Gastrocnemius medialis (tissue), 4 donors: Measurements from ENCODE around the gene UNC5CL.

ENCODE experiments used
- POLR2A ChIP-seq, 2 donors: fragments of 450-650 bp; IDR thresholded peaks; one replicate each; pipeline ENCODE4 v1.6.1; 2017; ENCODE audit warnings: antibody characterized with exemption in 2 of 2, mild to moderate bottlenecking in 2 of 2, moderate library complexity in 2 of 2
- TF ChIP-seq, protein P1 (sequence below), 5 experiments: fragments of 450-650 bp in 3 of 5; fragments of 200-600 bp in 2 of 5; sonication (generic) in 2 of 5; IDR thresholded peaks in 4 of 5; conservative IDR thresholded peaks in 1 of 5; 1 replicate in 4 of 5; 2 replicates in 1 of 5; pipeline ENCODE4 v1.5.1; 2016 to 2019; ENCODE audit warnings: antibody characterized with exemption in 5 of 5, mild to moderate bottlenecking in 3 of 5, moderate library complexity in 3 of 5

DNA sequence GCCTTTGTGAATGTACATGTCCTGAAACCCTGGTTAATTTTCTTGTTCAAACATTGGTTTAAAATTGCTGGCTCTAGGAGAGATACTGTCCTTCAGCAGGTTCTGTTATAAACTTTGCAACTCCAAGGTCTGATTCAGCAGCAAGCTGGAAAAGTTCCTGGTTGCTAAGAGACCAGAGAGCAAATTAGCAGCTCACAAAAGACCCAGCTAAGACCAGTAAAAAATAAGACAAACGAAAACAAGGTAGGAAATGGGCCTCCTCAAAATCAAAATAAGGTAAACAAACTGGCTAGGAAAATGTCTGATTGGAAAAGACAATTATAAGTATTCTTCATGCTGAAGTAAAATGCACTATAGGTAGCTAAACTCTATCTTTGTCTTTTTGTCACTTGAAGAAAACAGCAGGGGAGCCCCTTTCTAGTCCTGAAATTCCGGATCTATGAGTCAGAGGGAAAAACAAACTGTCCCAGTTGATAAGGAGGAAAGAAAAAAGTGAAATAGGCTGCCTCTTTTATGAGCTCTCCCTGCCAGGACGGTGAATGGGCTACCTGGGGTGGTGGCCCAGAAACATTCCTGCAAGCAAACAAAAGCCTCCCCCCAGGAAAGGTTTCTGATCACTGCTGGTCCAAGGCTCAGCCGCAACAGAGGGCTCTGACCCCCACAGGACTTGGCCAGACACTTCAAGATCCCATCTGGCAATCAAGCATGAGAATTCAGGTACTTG, 41.6 kb downstream of the UNC5CL start:
- TF ChIP-seq, protein P1, sequence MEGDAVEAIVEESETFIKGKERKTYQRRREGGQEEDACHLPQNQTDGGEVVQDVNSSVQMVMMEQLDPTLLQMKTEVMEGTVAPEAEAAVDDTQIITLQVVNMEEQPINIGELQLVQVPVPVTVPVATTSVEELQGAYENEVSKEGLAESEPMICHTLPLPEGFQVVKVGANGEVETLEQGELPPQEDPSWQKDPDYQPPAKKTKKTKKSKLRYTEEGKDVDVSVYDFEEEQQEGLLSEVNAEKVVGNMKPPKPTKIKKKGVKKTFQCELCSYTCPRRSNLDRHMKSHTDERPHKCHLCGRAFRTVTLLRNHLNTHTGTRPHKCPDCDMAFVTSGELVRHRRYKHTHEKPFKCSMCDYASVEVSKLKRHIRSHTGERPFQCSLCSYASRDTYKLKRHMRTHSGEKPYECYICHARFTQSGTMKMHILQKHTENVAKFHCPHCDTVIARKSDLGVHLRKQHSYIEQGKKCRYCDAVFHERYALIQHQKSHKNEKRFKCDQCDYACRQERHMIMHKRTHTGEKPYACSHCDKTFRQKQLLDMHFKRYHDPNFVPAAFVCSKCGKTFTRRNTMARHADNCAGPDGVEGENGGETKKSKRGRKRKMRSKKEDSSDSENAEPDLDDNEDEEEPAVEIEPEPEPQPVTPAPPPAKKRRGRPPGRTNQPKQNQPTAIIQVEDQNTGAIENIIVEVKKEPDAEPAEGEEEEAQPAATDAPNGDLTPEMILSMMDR (IDR thresholded peaks at IDR 0.05 in 4 of 5, conservative IDR thresholded peaks at IDR 0.05 in 1 of 5) = no peak
- no peak for TF ChIP-seq POLR2A (IDR thresholded peaks at IDR 0.05)
